SW 1271 (cell line): Measurements from ENCODE around the gene GABRR3.
"Not testable (repeated sequence)": the region's sequence is repeated elsewhere in the genome, so short reads cannot be mapped to it uniquely, and the experiment has no call there.

Experiments
- DNase-seq, 2 experiments: peaks; one replicate each; lab custom pipeline; 2025; lab: John Stamatoyannopoulos, UW

The GABRR3 gene

DNA sequence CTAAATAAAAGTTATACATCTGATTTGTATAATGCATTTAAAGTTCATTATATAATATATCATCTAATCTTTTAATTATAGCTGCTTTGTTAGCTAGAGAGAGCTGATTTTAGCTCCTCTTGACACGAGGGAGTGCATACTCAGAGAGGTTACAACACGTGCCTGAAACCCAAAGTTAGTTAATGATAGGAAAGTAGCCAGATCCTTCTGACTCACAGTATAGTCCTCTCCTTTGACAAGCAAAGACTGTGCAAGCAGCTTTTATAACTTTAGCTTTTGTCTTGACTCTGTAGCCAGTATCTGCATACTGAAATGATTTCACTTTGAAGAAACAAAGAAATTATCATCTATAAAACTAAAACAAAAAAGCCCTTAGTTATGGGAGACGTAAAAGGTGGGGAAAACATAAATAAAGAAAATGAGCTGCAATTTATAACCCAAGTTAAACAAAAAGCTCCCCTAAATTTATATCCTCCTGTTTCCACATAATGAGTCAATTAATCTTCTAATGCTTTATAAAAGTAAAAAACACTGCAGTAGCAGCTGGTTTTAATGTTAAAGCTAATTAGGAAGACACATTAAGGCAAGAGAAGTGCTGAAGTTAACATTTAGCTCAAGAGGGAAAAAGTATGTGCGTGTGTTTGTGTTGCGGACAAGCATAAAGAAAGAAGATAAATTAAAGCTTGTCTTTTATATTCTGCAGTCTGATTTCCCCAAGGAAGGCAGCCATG, 13.1 kb downstream of the GABRR3 start:
- no peak for DNase-seq

DNA sequence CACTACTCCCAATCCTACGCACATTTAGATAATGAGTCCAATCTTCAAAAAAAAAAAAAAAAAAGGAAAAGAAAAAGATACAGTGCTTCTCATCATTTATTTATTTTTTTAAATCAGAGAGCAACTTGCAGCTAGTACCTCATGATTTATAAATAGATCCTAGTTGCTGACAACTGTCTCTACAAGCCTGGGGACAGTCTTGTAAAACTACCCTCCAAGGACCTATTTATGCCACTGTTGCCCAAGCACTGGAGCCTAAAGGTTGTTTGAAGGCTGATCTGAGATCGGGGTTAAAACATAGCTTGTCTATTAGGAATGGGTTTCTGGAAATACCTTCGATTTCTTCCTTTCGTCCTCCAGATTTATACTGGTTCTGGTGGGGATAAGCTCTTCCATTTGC, 14.7 kb downstream of the GABRR3 start:
- DNase-seq = no peak

DNA sequence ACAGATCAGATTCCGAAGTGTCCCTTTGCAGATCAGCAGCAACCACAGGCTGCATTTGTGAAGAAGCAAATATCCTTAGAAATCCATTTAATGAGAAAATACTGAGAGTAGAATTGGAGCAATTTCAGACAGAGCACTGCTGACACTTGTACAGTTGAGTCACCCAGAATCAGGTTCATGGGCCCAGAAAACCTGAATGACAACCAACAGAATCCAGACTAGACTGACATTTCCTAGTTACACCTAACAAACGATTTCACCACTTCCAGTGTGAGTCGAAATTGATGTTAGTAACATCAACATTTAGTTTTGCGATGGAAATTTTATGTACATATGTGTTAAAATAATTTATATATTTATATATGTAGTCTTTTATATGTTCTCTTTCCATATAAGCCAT, 16.8 kb downstream of the GABRR3 start:
- DNase-seq = no peak

DNA sequence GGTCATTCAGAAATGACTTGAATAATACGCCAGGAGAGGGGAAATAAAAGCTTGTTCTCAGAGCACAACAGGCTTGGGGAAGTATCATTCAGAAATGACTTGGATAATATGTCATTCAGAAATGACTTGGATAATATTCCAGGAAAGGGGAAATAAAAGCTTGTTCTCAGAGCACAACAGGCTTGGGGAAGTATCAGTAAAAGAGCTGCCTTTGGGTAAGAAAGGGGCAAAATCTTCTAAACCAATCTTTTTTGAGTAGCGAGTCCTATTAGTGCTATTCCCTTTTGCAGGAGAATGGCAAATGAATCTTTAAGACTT, 20.9 kb downstream of the GABRR3 start:
- no peak for DNase-seq

DNA sequence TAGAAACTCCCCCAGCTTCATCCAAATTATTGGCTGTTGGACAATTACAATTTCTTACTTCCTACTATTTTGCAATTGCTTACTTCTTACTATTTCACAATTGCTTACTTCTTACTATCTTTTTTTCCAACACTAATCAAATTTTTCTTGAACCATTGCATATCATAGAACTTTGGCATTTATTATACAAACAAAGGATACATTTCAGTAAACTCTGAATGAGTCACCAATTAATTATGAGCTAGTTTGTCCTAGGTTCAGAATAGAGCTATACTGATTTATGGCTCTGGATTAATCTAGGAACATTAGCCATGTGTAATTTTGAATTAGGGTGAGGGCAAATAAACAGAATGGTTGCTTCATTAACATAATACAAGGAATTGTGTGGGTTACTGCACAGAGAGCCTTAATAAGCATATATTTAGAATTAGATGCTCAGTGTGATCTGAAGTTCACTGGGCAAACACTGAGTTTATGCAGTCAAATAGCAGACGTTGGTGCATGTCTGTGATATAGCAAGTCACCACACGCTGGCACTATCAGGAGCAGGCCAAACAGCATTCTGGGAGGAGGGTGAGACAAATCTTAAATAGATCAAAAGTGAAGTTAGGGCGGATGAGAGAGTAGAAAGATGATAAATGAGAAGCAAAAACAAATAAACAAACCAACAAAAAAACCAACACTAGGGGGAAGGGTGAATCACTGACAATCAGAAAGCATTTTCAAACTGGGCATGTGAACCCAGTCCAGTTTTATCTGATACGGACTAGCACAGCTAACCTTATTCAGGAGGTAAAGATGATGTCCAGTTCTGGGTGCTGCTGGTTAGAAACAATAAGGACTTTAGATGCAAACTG, 21.5 kb downstream of the GABRR3 start:
- no peak for DNase-seq

DNA sequence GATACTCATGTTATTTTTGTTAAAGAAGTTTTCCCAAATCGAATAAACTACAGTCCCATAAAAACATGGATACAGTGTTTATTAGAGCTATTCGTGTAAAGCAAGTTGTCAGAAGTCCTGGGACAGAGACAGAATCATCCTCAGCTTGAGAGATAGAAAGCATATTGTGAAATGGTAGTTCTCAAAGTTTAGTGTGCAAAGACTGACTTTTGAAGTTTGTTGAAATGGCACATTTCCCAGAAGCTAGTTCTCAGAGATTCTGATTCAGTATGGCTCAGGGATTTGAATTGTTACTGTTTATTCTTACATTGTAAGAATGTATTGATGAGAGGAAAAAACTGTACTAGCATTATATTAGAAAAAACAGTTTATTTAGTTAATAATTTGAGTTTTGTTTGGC, 22.1 kb downstream of the GABRR3 start:
- DNase-seq = no peak

DNA sequence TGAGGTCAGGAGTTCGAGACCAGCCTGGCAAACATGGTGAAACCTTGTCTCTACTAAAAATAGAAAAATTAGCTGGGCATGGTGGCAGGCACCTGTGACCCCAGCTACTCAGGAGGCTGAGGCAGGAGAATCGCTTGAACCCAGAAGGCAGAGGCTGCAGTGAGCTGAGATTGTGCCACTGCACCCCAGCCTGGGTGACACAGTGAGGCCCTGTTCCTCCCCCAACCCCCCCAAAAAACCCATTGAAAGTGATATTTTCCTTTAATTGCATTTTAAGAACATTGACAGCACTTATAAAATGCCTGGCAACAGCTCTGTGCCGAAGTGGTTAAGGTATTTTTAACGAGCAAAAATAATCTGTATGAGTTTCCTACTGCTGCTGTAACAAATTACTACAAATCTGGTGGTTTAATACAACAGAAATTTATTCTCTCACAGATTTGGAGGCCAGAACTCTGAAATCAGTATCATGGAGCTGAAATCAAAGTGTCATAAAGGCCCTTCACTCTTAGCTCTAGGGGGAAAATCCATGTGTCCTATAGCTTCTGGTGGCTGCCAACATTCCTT, 24.1 kb downstream of the GABRR3 start:
- not testable (repeated sequence) for DNase-seq

DNA sequence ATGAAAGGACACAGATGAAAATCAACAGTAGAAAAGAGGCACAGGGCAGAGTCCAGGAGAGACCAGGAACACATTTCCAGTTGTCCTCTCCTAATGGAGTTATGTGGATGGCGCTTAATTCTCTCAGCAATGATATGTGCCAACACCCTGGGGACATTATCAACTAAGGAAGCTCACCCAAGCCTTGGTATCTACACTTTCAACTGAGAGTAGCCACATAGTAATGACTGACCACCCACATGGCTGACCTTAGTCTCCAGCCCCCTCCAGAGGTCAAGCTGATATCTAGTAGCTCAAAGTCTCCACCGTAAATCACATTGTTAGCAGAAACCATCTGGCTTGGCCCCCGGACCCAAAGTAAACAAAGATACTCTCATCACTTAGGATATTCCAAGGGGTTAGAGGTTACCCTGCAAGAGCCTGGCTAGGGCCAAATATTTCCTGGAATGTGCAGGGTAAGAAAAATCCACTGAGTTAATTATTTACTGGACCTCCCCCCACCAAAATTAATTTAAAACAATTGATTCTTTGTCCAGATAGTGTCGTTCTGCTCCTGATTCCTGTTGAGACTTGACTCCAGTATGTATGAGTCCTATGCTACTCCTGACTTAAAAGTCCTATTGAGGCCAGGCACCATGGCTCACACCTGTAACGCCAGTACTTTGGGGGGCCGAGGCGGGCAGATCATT, 24.8 kb downstream of the GABRR3 start:
- no peak for DNase-seq

DNA sequence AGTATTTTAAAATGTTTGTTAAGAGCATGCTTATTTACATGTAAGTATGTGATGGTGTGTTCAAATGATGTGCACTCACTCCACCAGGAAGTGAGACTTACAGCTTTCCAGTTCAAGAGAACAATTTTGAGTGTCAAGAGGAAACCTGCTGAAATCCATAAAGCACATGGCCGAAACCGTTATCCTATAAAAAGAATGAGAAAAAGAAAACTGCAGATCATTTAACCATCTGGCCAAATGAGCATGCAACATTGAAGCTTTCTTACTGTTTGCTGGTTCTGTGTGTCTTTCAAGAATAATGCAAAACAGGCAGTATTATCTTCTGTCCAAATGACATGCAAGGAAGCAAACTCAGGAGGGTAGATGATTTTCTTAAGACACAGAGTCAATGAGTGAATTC, 26.3 kb downstream of the GABRR3 start:
- DNase-seq = no peak

DNA sequence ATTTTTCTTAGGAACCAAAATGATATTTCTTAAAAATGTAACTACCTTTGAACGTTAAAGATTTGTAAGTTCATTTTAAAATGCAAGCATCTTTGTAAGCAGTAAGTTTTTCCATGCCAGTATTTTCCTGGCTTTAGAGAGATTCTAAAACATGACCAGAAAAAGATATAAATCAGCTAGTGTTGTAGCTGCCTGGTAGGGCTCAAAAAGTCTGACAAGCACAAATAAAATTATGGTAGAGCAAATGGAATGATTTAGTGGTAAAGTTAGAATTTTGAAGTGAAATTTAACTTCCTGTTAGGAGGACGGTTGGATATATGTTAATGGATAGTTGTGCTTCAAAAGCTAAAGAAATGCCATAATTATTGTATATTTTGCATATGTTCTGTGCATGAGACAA, 29.7 kb downstream of the GABRR3 start:
- no peak for DNase-seq

DNA sequence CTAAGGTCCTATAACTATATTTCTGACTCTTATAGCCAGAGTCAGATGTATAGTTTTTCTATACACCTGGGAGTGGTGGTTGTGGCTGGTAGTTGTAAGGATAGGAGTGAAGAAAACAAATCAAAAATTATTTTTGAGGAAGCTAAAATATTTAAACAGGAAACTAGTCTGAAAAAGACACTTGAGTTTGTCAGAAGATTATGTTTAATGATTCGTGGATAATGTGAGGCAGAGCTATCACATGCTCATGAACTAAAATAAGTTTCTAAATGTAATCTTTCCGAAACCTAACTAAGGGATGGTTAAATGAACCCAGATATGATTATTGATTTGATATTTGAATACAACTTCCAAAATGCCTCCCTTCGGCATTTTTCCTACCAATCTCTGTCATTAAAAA, 30.4 kb downstream of the GABRR3 start:
- DNase-seq = no peak

DNA sequence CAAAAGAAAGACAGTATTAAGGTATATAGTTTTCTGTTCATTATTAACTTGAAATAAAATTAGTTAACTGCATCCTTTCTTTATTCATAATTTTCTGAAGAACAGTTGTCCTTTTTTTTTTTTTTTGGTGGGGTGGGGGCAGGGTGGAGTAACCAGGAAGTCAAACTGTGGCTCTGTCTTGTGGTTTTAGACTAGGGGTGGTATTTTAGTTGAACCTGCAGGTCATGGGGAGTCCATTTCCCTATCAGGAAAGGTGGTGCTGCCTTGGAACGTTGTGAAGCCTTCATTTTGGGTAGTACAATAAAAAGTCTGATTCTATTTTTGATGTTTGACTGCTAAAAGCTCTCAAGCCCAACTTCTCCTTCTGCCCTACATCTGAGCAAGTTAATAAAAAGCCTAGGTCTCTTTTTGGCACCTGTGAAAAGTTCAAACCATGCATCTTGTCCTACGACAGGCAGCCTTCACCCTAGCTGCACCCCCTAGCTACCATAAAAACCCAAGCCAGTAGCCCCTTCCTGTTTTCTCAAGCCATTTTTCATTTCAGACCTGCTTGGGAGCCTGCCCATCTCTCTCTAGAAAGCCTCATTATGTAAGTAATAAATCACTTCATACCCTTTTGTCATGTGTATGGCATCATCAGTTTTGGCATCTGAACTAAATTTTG, 31.7 kb downstream of the GABRR3 start:
- no peak for DNase-seq

DNA sequence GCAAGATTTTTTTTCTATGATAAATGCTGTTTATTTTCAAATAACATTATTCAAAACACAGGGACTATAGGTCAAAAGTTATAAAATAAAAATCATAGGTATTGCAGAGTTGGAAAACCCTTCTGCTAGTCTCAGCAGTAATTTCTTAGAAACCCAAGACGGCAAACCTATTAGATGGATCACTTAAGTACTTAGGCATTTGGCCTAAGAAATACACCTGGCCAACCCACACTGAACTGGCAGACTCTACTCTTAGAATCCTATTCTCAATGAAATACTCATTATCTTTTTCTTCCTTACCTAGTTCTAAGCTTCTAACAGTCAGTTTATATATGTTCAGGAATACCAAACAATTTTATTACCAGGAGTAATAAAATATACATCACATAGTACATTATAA, 32.4 kb downstream of the GABRR3 start:
- no peak for DNase-seq

DNA sequence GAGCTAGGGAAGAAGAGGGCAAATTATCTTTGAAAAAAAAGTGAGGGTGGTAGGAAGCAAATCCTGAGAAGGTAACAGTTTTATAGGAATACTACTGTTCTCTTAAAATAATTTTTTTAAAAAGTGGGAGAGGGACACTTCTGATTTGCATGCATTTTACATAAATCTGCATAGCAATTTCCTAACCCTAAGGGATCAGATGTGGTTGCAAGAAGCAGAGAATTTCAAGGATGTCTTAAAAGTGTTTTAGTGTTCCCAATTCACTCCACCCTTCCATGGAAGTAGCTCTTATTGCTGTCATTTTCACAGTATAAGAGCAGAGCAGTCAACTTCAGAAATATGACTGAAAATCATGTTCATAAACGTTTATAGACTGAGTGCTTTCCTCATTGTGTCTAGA, 35.1 kb downstream of the GABRR3 start:
- no peak for DNase-seq

DNA sequence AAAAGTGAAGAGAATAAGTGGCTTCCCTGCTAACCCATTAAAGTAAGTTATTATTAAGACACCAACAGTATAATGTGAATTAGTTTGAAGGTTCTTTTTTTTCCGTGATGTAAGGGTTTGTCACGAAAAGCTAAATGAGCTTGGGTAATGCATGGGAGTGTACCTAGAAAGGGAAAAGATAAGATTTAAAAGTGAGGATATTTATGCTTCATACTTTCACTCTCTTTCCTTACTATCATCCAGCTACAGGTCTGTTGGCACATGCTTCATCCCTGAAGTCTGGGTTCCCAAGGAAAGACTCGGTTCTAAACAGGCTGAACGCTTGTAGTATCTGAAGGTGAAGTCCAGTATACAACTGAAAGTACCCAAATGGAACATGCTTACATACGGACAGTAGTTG, 36.0 kb downstream of the GABRR3 start:
- DNase-seq = no peak

DNA sequence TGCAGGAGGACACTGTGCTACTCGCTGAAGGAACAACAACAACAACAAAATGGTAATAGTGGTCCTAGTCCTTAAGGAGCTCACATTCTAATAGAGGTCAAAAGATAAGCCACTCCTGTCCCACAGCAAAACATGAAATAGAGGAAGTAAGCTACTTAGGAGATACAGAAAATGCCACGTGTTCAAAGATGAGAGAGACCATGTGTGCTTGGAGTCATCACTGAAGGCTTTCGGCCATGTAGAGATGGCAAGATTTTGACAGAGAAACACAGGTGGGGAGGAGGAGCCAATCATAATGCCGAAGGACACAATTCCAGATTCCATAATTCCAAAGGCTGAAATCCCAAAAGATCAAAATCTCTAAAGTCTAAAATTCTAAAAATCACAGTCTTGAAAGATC, 38.1 kb downstream of the GABRR3 start:
- no peak for DNase-seq

DNA sequence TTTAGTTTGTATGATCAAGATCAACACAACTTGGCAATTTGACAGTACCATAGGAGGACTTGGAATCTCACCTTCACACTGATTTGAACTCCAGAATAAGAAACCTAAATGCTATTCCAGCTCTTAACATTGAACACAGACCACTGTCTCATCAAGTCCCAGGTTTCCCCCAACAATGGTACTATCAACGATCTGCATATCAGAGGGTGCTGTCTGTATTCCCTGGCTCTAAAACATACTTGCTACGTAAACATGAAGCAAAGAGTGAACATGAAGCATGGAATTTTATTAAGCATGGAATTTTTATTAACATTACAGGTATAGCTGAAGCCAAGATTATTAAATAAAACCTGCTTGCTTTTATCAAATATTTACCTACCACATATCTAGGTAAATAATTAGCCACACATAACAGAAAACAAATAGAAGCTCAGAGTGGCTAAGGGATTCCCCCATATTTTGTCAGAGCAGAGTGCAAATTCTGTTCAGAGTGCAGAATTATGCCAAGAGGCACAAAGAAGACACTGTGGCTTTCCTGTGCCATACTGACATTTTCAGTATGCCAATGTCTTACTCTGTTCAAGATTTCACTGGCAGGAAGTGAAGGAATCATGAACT, 40.7 kb downstream of the GABRR3 start:
- no peak for DNase-seq

DNA sequence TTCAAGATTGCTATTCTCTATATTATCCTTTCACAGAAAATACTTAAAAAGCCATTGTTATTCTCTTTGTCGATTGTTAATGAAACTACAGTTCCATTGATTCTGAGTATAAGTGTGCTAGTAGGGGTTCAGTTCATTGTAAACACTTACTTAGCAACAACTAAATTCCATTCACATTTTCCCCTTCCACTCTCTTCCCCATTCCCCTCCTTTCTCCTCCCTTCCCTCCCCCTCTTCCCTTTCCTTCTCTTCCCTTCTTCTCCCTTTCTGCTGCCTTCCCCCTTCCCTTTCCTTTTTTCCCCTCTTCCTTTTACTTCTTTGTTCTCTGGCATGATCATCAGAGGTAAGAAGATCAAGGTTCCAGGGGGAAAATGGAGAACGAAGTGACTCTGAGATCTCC, 41.6 kb downstream of the GABRR3 start:
- no peak for DNase-seq

DNA sequence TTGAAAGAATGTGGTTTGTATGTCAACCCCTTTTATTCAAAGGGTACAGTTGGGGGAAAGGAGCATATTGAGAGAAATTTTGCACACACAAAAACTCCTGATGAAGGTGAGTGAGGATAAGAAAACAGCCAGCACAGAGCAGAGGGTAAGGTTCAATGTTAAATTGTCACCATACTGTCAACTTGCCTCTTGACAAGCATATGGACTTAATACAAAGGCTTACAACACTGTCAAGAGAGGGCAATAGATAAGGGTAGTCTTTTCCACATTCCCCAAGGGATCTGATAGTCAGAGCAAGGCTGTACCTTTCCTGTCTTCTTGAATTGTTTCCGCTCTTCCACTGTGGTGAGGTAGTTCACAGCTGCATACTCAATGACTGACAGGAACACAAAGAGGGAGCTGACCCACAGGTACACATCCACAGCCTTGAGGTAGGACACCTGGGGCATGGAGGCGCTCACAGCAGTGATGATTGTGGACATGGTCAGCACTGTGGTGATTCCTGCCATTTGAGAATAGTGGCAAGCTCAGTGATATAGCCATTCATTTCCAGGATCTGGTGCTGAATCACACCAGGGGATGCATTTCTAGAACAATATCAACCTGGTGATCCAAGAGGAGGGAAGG, 42.5 kb downstream of the GABRR3 start:
- no peak for DNase-seq

DNA sequence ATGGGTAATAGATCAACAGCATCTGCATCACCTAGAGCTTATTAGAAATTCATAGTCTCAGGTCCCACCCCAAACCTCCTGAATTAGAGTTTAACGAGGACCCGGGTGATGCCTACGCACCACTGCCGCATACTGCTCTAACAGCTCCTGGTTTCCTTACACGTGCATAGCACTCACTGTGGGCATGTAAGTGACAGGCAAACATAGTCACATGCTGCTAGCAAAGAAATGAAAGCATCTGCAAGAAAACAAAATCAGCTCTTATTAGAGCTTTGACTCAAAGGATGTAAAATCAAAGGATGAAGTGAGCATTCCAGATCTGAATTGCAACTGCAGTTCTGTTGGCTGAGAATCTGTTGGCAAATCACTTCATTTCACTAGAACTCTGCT, 43.8 kb downstream of the GABRR3 start:
- no peak for DNase-seq

DNA sequence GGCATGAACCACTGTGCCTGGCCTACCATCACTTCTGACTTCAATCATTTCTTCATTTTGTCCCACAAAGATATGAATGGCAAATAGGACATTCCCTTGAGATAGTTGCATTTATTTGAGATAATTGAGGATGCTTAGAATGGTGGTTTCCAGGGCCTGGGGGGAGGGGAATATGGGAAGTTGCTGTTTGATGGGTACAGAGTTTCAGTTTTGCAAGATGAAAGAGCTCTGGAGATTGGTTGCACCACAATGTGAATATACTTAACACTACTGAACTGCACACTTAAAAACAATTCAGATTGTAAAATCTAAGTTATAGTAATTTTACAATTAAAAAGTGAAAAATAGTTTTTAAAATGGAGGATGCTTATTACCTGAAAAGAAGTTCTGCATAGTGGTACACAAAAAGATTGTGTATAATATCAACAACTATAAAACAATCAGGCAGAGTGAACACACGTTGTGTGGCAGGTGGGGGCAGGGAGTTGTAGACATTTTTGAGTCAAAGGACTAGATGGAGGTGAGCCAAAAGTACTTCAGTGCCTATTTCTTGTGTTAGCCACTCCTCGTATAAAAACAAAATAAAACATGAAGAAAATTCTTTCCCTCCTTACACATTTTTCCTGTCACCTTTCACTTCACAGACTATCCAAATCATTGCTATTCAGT, 44.4 kb downstream of the GABRR3 start:
- DNase-seq = no peak
